Kasumi-1 (cell line): ENCODE measurements around the gene OR2V1.
"Not testable (repeated sequence)": the region's sequence is repeated elsewhere in the genome, so short reads cannot be mapped to it uniquely, and the experiment has no call there.

Experiments
- DNase-seq, 2 experiments: peaks; one replicate each; lab custom pipeline; 2025; lab: John Stamatoyannopoulos, UW

OR2V1 gene

GRCh38 chr5:181101930-181102674 is 28.9 kb downstream of the OR2V1 start:
- not testable (repeated sequence) for DNase-seq

GRCh38 chr5:181101030-181101641 is 29.8 kb downstream of the OR2V1 start:
- not testable (repeated sequence) for DNase-seq

GRCh38 chr5:181100121-181100875 is 30.7 kb downstream of the OR2V1 start:
- no peak for DNase-seq

GRCh38 chr5:181099602-181100086 is 31.3 kb downstream of the OR2V1 start:
- no peak for DNase-seq

- DNase-seq = no peak
Measured at GRCh38 chr5:181098762-181099601, 32.0 kb downstream of the OR2V1 start.

GRCh38 chr5:181097759-181098491 is 33.0 kb downstream of the OR2V1 start:
- not testable (repeated sequence) for DNase-seq

GRCh38 chr5:181097383-181097753 is 33.6 kb downstream of the OR2V1 start:
- not testable (repeated sequence) for DNase-seq

- DNase-seq = not testable (repeated sequence)
Measured at GRCh38 chr5:181096721-181097382, 34.1 kb downstream of the OR2V1 start.

- not testable (repeated sequence) for DNase-seq
Measured at GRCh38 chr5:181095162-181095561, 35.8 kb downstream of the OR2V1 start.

- no peak for DNase-seq
Measured at GRCh38 chr5:181092428-181092827, 38.5 kb downstream of the OR2V1 start.

GRCh38 chr5:181088289-181088688 is 42.7 kb downstream of the OR2V1 start:
- DNase-seq = peak; percentile 23 to 42

- DNase-seq = no peak
Measured at GRCh38 chr5:181087309-181087708, 43.7 kb downstream of the OR2V1 start.

GRCh38 chr5:181086884-181087205 is 44.1 kb downstream of the OR2V1 start:
- DNase-seq = no peak

GRCh38 chr5:181086026-181086883 is 44.7 kb downstream of the OR2V1 start:
- no peak for DNase-seq

GRCh38 chr5:181084621-181085195 is 46.3 kb downstream of the OR2V1 start:
- no peak for DNase-seq

GRCh38 chr5:181081989-181082388 is 49.0 kb downstream of the OR2V1 start:
- DNase-seq = no peak

GRCh38 chr5:181076920-181077319 is 54.0 kb downstream of the OR2V1 start:
- no peak for DNase-seq
